K562 (cell line): ENCODE results near the gene COPE. TPM values are rescaled to one million over a fixed set of nuclear protein-coding genes. Genes with fewer than 3 reads are reported as not detected.

Source experiments
- ATAC-seq: fragments of 200-7000 bp; cut with Tn5 transposase; 3 replicates; pipeline ENCODE4 v1.9.1; 2020; ENCODE audit warnings: moderate library complexity
- BruUV-seq: library from RNA; stranded (reverse); fragments of 400-500 nt; replicated peaks from 2 replicates; lab custom pipeline; 2021; lab: Mats Ljungman, UMichigan
- CTCF ChIA-PET: fragments of 300-600 bp; formaldehyde crosslinking; extraction: SDS; loops from one replicate; lab custom pipeline; 2021; ENCODE audit warnings: low intra/inter-chr PET ratio; lab: Yijun Ruan, JAX
- POLR2A ChIA-PET: fragments of 300-600, 350-650 bp; sonication (Branson Sonifier 250); formaldehyde crosslinking; extraction: SDS; loops from one replicate; lab custom pipeline; 2021; ENCODE audit warnings: antibody characterized with exemption, inconsistent platforms; lab: Yijun Ruan, JAX
- DNase-seq, 4 experiments: peaks; one replicate each; pipeline versions ENCODE4 v3.0.0 to v3.0.0-alpha.2; 2011 to 2018; ENCODE audit warnings: low spot score in 3 of 4, mixed read lengths in 3 of 4; ENCODE audit errors: extremely low read depth in 1 of 4
- FAIRE-seq: peaks from 2 replicates; lab custom pipeline; 2011; peaks lifted over from hg19 to GRCh38; lab: Jason Lieb, UNC
- H2AFZ ChIP-seq: 2 replicates; pipeline ENCODE4 v1.6.0; 2011; ENCODE audit warnings: low read depth, low read length, control low read depth, inconsistent platforms
- H3K27ac ChIP-seq: fragments of 200-600 bp; 3 replicates; pipeline ENCODE4 v1.8.0; 2011; ENCODE audit warnings: low read depth, mild to moderate bottlenecking, control low read depth, inconsistent platforms, low read length, moderate library complexity, mixed read lengths; ENCODE audit errors: extremely low read depth
- H3K27me3 ChIP-seq, 2 experiments: fragments of 300-600 bp in 1 of 2; 2 replicates in 1 of 2; 3 replicates in 1 of 2; pipeline versions ENCODE4 v1.6.0 to v1.8.0; 2011; ENCODE audit warnings: inconsistent platforms in 2 of 2, low read length in 2 of 2, mild to moderate bottlenecking in 1 of 2, mixed read lengths in 1 of 2, moderate library complexity in 1 of 2; ENCODE audit not compliant: control insufficient read depth in 2 of 2, insufficient read depth in 2 of 2
- H3K36me3 ChIP-seq: fragments of 300-600 bp; 3 replicates; pipeline ENCODE4 v1.8.0; 2011; ENCODE audit warnings: mild to moderate bottlenecking, low read length, inconsistent platforms; ENCODE audit not compliant: control insufficient read depth, insufficient read depth
- H3K4me1 ChIP-seq, 2 experiments: fragments of 200-600 bp in 1 of 2; replicated peaks in 1 of 2; 2 replicates in 1 of 2; 3 replicates in 1 of 2; pipeline versions ENCODE4 v1.5.1 to v1.8.0; 2011; ENCODE audit warnings: inconsistent platforms in 2 of 2, low read length in 2 of 2, mild to moderate bottlenecking in 1 of 2, mixed read lengths in 1 of 2, moderate library complexity in 1 of 2; ENCODE audit not compliant: control insufficient read depth in 2 of 2, insufficient read depth in 2 of 2
- H3K4me2 ChIP-seq: 2 replicates; pipeline ENCODE4 v1.6.1; 2011; ENCODE audit warnings: low read length, control low read depth, inconsistent platforms, mixed read lengths; ENCODE audit not compliant: insufficient read depth
- H3K4me3 ChIP-seq: fragments of 200-600 bp; sonication (generic), shearing (Covaris generic); 2 replicates; pipeline ENCODE4 v1.5.1; 2016; ENCODE audit warnings: control low read depth, inconsistent platforms
- H3K79me2 ChIP-seq: fragments of 200-600 bp; 3 replicates; pipeline ENCODE4 v1.8.0; 2011; ENCODE audit warnings: low read length, inconsistent platforms; ENCODE audit not compliant: control insufficient read depth, insufficient read depth
- H3K9ac ChIP-seq, 2 experiments: 2 replicates each; pipeline versions ENCODE4 v1.6.0 to v1.6.1; 2011; ENCODE audit warnings: low read depth in 2 of 2, low read length in 2 of 2, control low read depth in 1 of 2, inconsistent platforms in 1 of 2, mild to moderate bottlenecking in 1 of 2, mixed read lengths in 1 of 2; ENCODE audit not compliant: insufficient read depth in 1 of 2
- H3K9me1 ChIP-seq: one replicate; pipeline ENCODE4 v1.6.0; 2011; ENCODE audit warnings: inconsistent platforms, mild to moderate bottlenecking, low read length, moderate library complexity; ENCODE audit not compliant: control insufficient read depth, insufficient read depth
- H3K9me3 ChIP-seq: replicated peaks from 2 replicates; pipeline ENCODE4 v1.5.1; 2011; ENCODE audit warnings: low read depth, low read length, inconsistent platforms; ENCODE audit not compliant: control insufficient read depth, insufficient read depth
- H4K20me1 ChIP-seq: replicated peaks from 2 replicates; pipeline ENCODE4 v1.6.1; 2011; ENCODE audit warnings: low read length, inconsistent platforms, mixed read lengths; ENCODE audit not compliant: control insufficient read depth, insufficient read depth
- BCOR ChIP-seq: fragments of 450-650 bp; IDR thresholded peaks from 2 replicates; pipeline ENCODE4 v1.6.1; 2016
- FIP1L1 ChIP-seq: fragments of 200-400 bp; formaldehyde crosslinking; IDR thresholded peaks from 2 replicates; pipeline ENCODE4 v1.6.1; 2018; ENCODE audit warnings: mild to moderate bottlenecking, low read depth, low read length; ENCODE audit not compliant: poor library complexity, severe bottlenecking
- FOS ChIP-seq: IDR thresholded peaks from 3 replicates; pipeline ENCODE4 v1.6.1; 2011; ENCODE audit not compliant: insufficient read length; ENCODE audit errors: extremely low read depth
- KDM1A ChIP-seq, 2 experiments: fragments of 450-650 bp; IDR thresholded peaks; 2 replicates each; pipeline ENCODE4 v1.6.1; 2016; ENCODE audit warnings: mild to moderate bottlenecking in 2 of 2
- MCM3 ChIP-seq: fragments of 450-650 bp; IDR thresholded peaks from 2 replicates; pipeline ENCODE4 v1.6.1; 2016
- MNT ChIP-seq, 2 experiments: fragments of 450-650 bp; conservative IDR thresholded peaks; 2 replicates each; pipeline ENCODE4 v1.6.1; 2017; ENCODE audit warnings: mild to moderate bottlenecking in 2 of 2, moderate library complexity in 2 of 2
- PHF21A ChIP-seq: fragments of 450-650 bp; IDR thresholded peaks from 2 replicates; pipeline ENCODE4 v1.6.1; 2017; ENCODE audit warnings: low read depth, borderline replicate concordance
- TAF7 ChIP-seq: fragments of 450-650 bp; IDR thresholded peaks from 2 replicates; pipeline ENCODE4 v1.6.1; 2016; ENCODE audit warnings: missing genetic modification characterization, missing compliant biosample characterization
- UBTF ChIP-seq, 2 experiments: IDR thresholded peaks; 2 replicates each; pipeline ENCODE4 v1.6.1; 2012; ENCODE audit warnings: improper control_type of control experiment in 2 of 2, low read depth in 2 of 2, low read length in 2 of 2, borderline replicate concordance in 1 of 2
- ZNF121 ChIP-seq: sonication (generic); formaldehyde crosslinking; conservative IDR thresholded peaks from 2 replicates; pipeline ENCODE4 v1.8.0; 2022; ENCODE audit warnings: missing genetic modification reagents
- ZNF347 ChIP-seq: fragments of 450-650 bp; formaldehyde crosslinking; IDR thresholded peaks from 2 replicates; pipeline ENCODE4 v1.4.0; 2020; ENCODE audit warnings: low read depth, mild to moderate bottlenecking, moderate library complexity
- ZNF561 ChIP-seq: fragments of 450-650 bp; formaldehyde crosslinking; conservative IDR thresholded peaks from 2 replicates; pipeline ENCODE4 v1.4.0; 2020; ENCODE audit warnings: mild to moderate bottlenecking, moderate library complexity
- WGBS: fragments of 100-300 bp; shearing (Covaris generic); methylation state at CpG from one replicate; pipeline ENCODE4 v1.1.6; 2016; ENCODE audit warnings: low coverage, mixed read lengths; ENCODE audit not compliant: insufficient coverage; ENCODE audit errors: missing lambda C conversion rate; 5-methylcytosine and 5-hydroxymethylcytosine counted together
- in situ Hi-C: fragments of 300-500 bp; cut with MboI; formaldehyde crosslinking; loops from 4 replicates; pipeline ENCODE4 v1.15.0; 2018; ENCODE audit warnings: inconsistent platforms, mixed read lengths
- intact Hi-C: fragments of 100-400 bp; cut with micrococcal nuclease; formaldehyde crosslinking; loops from 2 replicates; pipeline ENCODE4 v1.14.2; 2022
- polyA plus RNA-seq, 8 experiments: library from polyadenylated mRNA; depleted of rRNA in 4 of 8; stranded (reverse) in 5 of 8; unstranded in 3 of 8; fragments of >200 nt; fragmentation: Nextera tagmentation in 2 of 8; fragmentation: Illumina TruSeq in 1 of 8; extraction: Ambion mirVana in 2 of 8; extraction: Trizol in 1 of 8; gene quantifications; 2 replicates each; pipeline versions ENCODE4 v1.2.1 to v1.2.3, GENCODE V29; 2011 to 2014; ENCODE audit warnings: inconsistent platforms in 1 of 8, missing spikeins in 1 of 8
- total RNA-seq, 7 experiments: library from RNA; depleted of rRNA in 6 of 7; stranded (reverse); fragments of >200 nt in 6 of 7; fragmentation: Illumina TruSeq in 2 of 7; extraction: Trizol in 2 of 7; gene quantifications; 2 replicates each; pipeline versions ENCODE4 v1.2.1 to v1.2.3, GENCODE V29; 2011 to 2021; ENCODE audit warnings: low replicate concordance in 1 of 7

The COPE gene
- total and polyA plus RNA-seq, 9 of the 15 experiments (the other 6 are each of a cell fraction or from before 2014, with no cell fraction given) = 5.8 to 273 (median 147) TPM

DNA sequence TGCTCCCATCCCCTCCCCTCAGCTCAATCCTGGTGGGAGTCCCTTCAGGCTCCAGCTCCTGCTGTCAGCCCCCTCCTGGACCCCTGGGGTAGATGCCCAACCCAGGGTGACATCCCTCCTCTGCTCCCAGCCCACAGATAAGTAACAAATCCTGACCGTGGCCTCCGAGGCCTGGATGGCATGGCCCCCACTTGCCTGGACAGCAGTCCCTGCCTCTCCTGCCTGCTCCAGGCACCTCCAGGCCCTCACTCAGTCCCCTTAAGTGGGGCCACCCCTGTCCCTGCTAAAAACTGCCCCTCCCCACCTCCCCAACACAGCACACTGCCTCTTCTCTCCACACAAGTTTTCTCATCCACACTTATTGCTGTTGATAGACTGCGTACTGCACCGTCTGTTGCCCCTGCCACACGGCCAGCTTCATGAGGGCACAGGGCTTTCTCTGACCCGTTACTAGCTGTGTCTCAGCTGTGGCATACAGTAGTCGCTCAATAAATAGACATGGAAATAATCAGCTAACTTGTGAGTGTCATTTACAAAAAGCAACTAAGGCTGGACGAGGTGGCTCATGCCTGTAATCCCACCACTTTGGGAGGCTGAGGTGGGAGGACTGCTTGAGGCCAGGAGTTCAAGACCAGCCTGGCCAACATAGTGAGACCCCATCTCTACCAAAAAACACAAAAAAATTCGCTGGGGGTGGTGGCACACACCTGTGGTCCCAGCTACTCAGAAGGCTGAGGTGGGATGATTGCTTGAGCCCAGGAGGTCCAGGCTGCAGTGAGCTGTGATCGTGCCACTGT is 29.0 kb downstream of the COPE start:
- 24% methylated on average over 9 of the region's 10 CpGs for WGBS
- FAIRE-seq = no peak
- Histone ChIP-seq H3K9me3 (no peaks in the 10 kb centered on the region), H3K79me2 (no peaks in the 10 kb centered on the region), H2AFZ (no peak overlapping the region), H4K20me1 (no peaks in the 10 kb centered on the region; the same call in 1 of the 2 replicates), H3K4me1 (peaks cover 0 to 25% of the 10 kb centered on the region in 2 experiments; a peak in 2 of 5 replicates), H3K27me3 (peaks cover 0 to 5% of the 10 kb centered on the region in 2 experiments; a peak in 1 of 5 replicates), H3K27ac (no peak overlapping the region), H3K9ac (peak overlapping the region in 1 of 2 experiments; percentile 26; a peak in 1 of 4 replicates), H3K36me3 (no peaks in the 10 kb centered on the region), H3K4me3 (no peak overlapping the region), H3K4me2 (no peak overlapping the region), H3K9me1 (no peaks in the 10 kb centered on the region)
- no peak for DNase-seq
- BruUV-seq = no TSS peak
- TF ChIP-seq MCM3 = no peak
- peak; percentile 91 for TF ChIP-seq ZNF121 (CRISPR knock-in tag)
- no peak for TF ChIP-seq FOS
- no peak for TF ChIP-seq ZNF561
- TF ChIP-seq UBTF (IDR thresholded peaks at IDR 0.05; ENCODE audit: borderline replicate concordance in 1 of 2, low read depth in 2 of 2, low read length in 2 of 2) = no peak
- no peak for TF ChIP-seq ZNF347 (CRISPR knock-in tag)
- no peak for TF ChIP-seq TAF7 (tag)
- no peak for TF ChIP-seq MNT (conservative IDR thresholded peaks at IDR 0.05)
- peak; percentile 52; the same call in 1 of the 2 replicates for TF ChIP-seq BCOR
- no peak for TF ChIP-seq FIP1L1
- TF ChIP-seq PHF21A = no peak
- TF ChIP-seq KDM1A (IDR thresholded peaks at IDR 0.05) = 0 out of 4 replicates have a peak, but pooled peaks of 1 of the 2 experiments have one; percentile 7
- in situ Hi-C loops (no loop called here), intact Hi-C loops (no loop called here)
- ChIA-PET CTCF (no interaction called here), POLR2A (interaction anchor here (0.6 to 0.8 kb wide), 4 partner anchors 9 to 143 kb away, joined by 3 to 5 read pairs (median 4); no protein-coding TSS in a partner anchor)
- no peak for ATAC-seq
